ENCODE data around the gene ZC3HAV1L.
"Not testable (repeated sequence)": the region's sequence is repeated elsewhere in the genome, so short reads cannot be mapped to it uniquely, and the experiment has no call there.

ZC3HAV1L gene

GRCh38 chr7:139018910-139019309 is 16.9 kb downstream of the ZC3HAV1L start:
- no peak for DNase-seq (ENCODE audit: low read depth)

- DNase-seq (ENCODE audit: low read depth): peak; percentile 51
These were observed 18.8 kb downstream of the ZC3HAV1L start for GRCh38 chr7:139016931-139017511.

GRCh38 chr7:139011373-139011772 is 24.5 kb downstream of the ZC3HAV1L start:
- no peak for DNase-seq (ENCODE audit: low read depth)

GRCh38 chr7:139004321-139005090 is 31.3 kb downstream of the ZC3HAV1L start:
- no peak for DNase-seq (ENCODE audit: low read depth)

GRCh38 chr7:138999414-138999813 is 36.4 kb downstream of the ZC3HAV1L start:
- DNase-seq (ENCODE audit: low read depth): no peak

- DNase-seq (ENCODE audit: low read depth): no peak
These were observed 43.8 kb downstream of the ZC3HAV1L start for GRCh38 chr7:138992052-138992531.

- no peak for DNase-seq (ENCODE audit: low read depth)
These were observed 48.2 kb downstream of the ZC3HAV1L start for GRCh38 chr7:138987686-138988085.

GRCh38 chr7:138982204-138982623 is 53.6 kb downstream of the ZC3HAV1L start:
- no peak for DNase-seq (ENCODE audit: low read depth)

GRCh38 chr7:138981332-138982203 is 54.3 kb downstream of the ZC3HAV1L start, which contains the start of gene KIAA1549:
Gene KIAA1549, minus strand, starts transcription at chr7:138981389. Its CDS starts 120 bp downstream, at chr7:138981269.
- peak; percentile 17 for DNase-seq (ENCODE audit: low read depth)

- no peak for DNase-seq (ENCODE audit: low read depth)
These were observed 55.1 kb downstream of the ZC3HAV1L start for GRCh38 chr7:138980563-138981291.

- DNase-seq (ENCODE audit: low read depth): no peak
These were observed 55.8 kb downstream of the ZC3HAV1L start for GRCh38 chr7:138979988-138980562.

- DNase-seq (ENCODE audit: low read depth): no peak
These were observed 56.4 kb downstream of the ZC3HAV1L start for GRCh38 chr7:138979226-138979979.

- no peak for DNase-seq (ENCODE audit: low read depth)
These were observed 57.2 kb downstream of the ZC3HAV1L start for GRCh38 chr7:138978541-138979184.

- not testable (repeated sequence) for DNase-seq (ENCODE audit: low read depth)
These were observed 59.7 kb downstream of the ZC3HAV1L start for GRCh38 chr7:138976161-138976560.
